ENCODE results near the gene CTBP2.
"Not testable (repeated sequence)": the region's sequence is repeated elsewhere in the genome, so short reads cannot be mapped to it uniquely, and the experiment has no call there.

The CTBP2 gene

GRCh38 chr10:125175807-125176206 is 15.4 kb upstream of the CTBP2 start:
- no peak overlapping the region for H3K9ac ChIP-seq (ENCODE audit: low read length)
- H3K27me3 ChIP-seq (ENCODE audit: control insufficient read depth, insufficient read depth, low read length) = peaks cover 9% of the 10 kb centered on the region
- no peaks in the 10 kb centered on the region for H3K4me1 ChIP-seq (ENCODE audit: control insufficient read depth, insufficient read depth, low read length)
- no peak overlapping the region for H3K4me3 ChIP-seq (ENCODE audit: low read length)
- no peaks in the 10 kb centered on the region for H3K36me3 ChIP-seq (ENCODE audit: control insufficient read depth, insufficient read depth, low read length)
- no peaks in the 10 kb centered on the region for H3K9me3 ChIP-seq (ENCODE audit: control insufficient read depth, low read length)

DNA sequence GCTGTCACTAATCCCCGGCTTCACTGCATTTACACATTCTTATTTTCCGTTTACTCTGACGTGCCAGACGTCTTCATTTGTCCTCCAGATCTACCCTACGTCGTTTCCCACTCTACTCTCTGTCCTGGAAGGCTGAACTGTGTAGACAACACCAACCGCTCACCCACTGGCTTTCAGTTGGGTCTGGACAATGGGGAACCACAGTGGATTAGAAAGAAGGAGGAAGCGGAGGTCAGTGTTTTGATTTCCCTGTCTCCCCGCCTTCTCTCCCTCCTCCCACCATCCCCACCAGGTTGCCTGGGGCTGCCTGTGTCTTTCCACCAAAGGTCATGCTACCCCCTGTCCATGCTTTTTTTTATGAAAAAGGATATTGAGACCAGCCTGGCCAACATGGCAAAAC is 14.0 kb upstream of the CTBP2 start:
- no peak overlapping the region for H3K9ac ChIP-seq (ENCODE audit: low read length)

GRCh38 chr10:125172694-125173093 is 12.3 kb upstream of the CTBP2 start:
- Histone ChIP-seq H3K4me1 (ENCODE audit: control insufficient read depth, insufficient read depth, low read length) (no peaks in the 10 kb centered on the region), H3K4me3 (ENCODE audit: low read length) (no peak overlapping the region), H3K9ac (ENCODE audit: low read length) (no peak overlapping the region), H3K9me3 (ENCODE audit: control insufficient read depth, low read length) (no peaks in the 10 kb centered on the region), H3K27me3 (ENCODE audit: control insufficient read depth, insufficient read depth, low read length) (peaks cover 13% of the 10 kb centered on the region), H3K36me3 (ENCODE audit: control insufficient read depth, insufficient read depth, low read length) (no peaks in the 10 kb centered on the region)

More for the DNA sequence above, 14.0 kb upstream of the CTBP2 start:
- no peaks in the 10 kb centered on the region for H3K9me3 ChIP-seq (ENCODE audit: control insufficient read depth, low read length)
- no peaks in the 10 kb centered on the region for H3K36me3 ChIP-seq (ENCODE audit: control insufficient read depth, insufficient read depth, low read length)
- H3K4me3 ChIP-seq (ENCODE audit: low read length) = no peak overlapping the region
- no peaks in the 10 kb centered on the region for H3K4me1 ChIP-seq (ENCODE audit: control insufficient read depth, insufficient read depth, low read length)
- peaks cover 13% of the 10 kb centered on the region for H3K27me3 ChIP-seq (ENCODE audit: control insufficient read depth, insufficient read depth, low read length)

DNA sequence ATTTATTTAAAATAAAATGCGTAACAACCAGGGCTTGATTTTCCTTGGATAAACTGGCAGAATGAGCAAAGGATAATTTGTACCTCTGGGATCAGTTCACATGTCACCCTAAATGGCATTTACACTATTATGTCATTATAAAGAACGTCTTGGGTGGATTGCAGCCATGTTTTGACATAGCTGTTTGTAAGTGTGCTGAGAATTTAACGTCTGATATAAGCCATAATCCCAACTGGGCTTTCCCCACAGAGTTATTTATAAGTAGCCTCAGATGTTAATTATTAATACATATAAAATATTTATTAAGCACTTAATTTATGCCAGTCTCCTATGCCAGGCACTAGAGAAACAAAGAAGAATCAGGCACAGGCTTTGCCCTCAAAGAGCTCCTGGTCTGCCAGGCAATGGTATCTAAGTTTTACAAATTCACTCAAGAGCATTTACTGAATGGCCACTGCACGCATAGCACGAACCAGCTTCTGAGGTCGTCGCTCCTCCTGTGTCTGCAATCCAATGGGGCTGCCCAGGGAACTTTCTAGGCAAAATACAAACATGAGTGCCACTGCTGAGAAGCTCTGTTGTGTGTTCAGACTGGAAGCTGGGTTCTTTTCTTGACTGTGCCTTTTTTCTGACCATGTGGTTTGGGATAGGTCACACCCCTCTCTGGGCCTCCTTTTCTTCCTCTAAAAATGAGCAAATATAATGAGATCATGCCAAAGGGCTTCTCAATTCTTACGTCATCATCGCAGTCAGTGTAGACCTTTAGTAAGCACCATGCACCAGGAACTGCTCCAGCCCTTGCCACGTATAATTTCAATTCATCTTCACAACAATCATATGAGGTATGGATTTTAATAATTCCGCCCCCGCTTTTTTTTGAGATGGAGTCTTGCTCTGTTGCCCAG is 11.3 kb upstream of the CTBP2 start:
- Histone ChIP-seq H3K4me3 (ENCODE audit: low read length) (no peak overlapping the region), H3K9ac (ENCODE audit: low read length) (no peak overlapping the region), H3K4me1 (ENCODE audit: control insufficient read depth, insufficient read depth, low read length) (no peaks in the 10 kb centered on the region), H3K9me3 (ENCODE audit: control insufficient read depth, low read length) (no peaks in the 10 kb centered on the region), H3K36me3 (ENCODE audit: control insufficient read depth, insufficient read depth, low read length) (no peaks in the 10 kb centered on the region), H3K27me3 (ENCODE audit: control insufficient read depth, insufficient read depth, low read length) (peaks cover 13% of the 10 kb centered on the region)

- Histone ChIP-seq H3K27me3 (ENCODE audit: control insufficient read depth, insufficient read depth, low read length) (peaks cover 9% of the 10 kb centered on the region), H3K9me3 (ENCODE audit: control insufficient read depth, low read length) (no peaks in the 10 kb centered on the region), H3K4me1 (ENCODE audit: control insufficient read depth, insufficient read depth, low read length) (no peaks in the 10 kb centered on the region), H3K9ac (ENCODE audit: low read length) (no peak overlapping the region), H3K36me3 (ENCODE audit: control insufficient read depth, insufficient read depth, low read length) (no peaks in the 10 kb centered on the region), H3K4me3 (ENCODE audit: low read length) (no peak overlapping the region)
These were observed 9.6 kb upstream of the CTBP2 start for GRCh38 chr10:125169915-125170314.

DNA sequence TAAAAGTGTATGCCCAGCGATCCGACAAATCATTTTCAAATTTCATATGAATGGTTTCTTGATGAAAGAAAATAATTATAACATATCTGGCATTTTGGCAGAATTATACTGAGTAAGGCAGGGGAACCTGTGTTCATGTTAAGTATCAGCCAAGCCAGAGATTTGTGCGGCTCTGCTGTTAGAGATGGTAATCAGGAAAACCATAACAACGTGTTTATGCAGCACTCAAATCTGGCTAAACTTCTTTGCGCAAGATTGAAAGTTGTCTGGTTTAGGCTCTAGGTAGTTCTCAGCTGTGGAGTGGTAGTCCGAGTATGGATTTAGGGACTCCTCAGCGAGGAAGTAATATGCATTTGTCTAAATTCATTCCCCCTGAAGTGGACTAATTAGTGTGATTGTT is 8.9 kb upstream of the CTBP2 start:
- Histone ChIP-seq H3K9ac (ENCODE audit: low read length) (no peak overlapping the region), H3K27me3 (ENCODE audit: control insufficient read depth, insufficient read depth, low read length) (peaks cover 8% of the 10 kb centered on the region), H3K4me3 (ENCODE audit: low read length) (no peak overlapping the region), H3K36me3 (ENCODE audit: control insufficient read depth, insufficient read depth, low read length) (no peaks in the 10 kb centered on the region), H3K4me1 (ENCODE audit: control insufficient read depth, insufficient read depth, low read length) (no peaks in the 10 kb centered on the region), H3K9me3 (ENCODE audit: control insufficient read depth, low read length) (no peaks in the 10 kb centered on the region)

- Histone ChIP-seq H3K4me3 (ENCODE audit: low read length) (no peak overlapping the region), H3K27me3 (ENCODE audit: control insufficient read depth, insufficient read depth, low read length) (peaks cover 4% of the 10 kb centered on the region), H3K9me3 (ENCODE audit: control insufficient read depth, low read length) (no peaks in the 10 kb centered on the region)
These were observed 6.3 kb upstream of the CTBP2 start for GRCh38 chr10:125166658-125167057.

GRCh38 chr10:125165584-125166573 is 5.5 kb upstream of the CTBP2 start:
- H3K4me3 ChIP-seq (ENCODE audit: low read length) = no peak overlapping the region
- H3K9ac ChIP-seq (ENCODE audit: low read length) = no peak overlapping the region
- H3K27me3 ChIP-seq (ENCODE audit: control insufficient read depth, insufficient read depth, low read length) = peaks cover 4% of the 10 kb centered on the region
- H3K9me3 ChIP-seq (ENCODE audit: control insufficient read depth, low read length) = no peaks in the 10 kb centered on the region
- H3K4me1 ChIP-seq (ENCODE audit: control insufficient read depth, insufficient read depth, low read length) = peaks cover 6% of the 10 kb centered on the region
- no peaks in the 10 kb centered on the region for H3K36me3 ChIP-seq (ENCODE audit: control insufficient read depth, insufficient read depth, low read length)

More at GRCh38 chr10:125166658-125167057, 6.3 kb upstream of the CTBP2 start:
- no peaks in the 10 kb centered on the region for H3K36me3 ChIP-seq (ENCODE audit: control insufficient read depth, insufficient read depth, low read length)
- H3K9ac ChIP-seq (ENCODE audit: low read length) = no peak overlapping the region
- peaks cover 6% of the 10 kb centered on the region for H3K4me1 ChIP-seq (ENCODE audit: control insufficient read depth, insufficient read depth, low read length)

DNA sequence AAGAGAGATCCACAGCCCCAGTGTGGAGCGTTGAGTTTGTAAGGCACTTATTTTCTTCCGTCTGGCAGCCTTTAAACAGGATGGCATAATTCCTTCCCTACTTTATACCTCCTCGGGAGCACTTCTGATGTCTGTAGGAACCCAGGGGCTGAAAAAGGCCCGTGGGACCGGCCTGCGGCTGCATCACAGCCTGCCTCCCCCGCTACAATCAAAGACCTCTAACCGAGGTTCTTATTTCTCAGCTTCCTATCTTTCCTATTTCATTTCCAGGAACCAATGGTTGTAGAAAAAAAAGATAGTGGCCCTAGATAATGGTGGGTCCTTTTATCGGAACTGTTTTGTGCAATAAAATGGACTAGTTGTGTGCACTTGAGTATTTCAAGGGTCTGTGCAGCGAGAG is 4.1 kb upstream of the CTBP2 start:
- Histone ChIP-seq H3K27me3 (ENCODE audit: control insufficient read depth, insufficient read depth, low read length) (no peaks in the 10 kb centered on the region), H3K4me1 (ENCODE audit: control insufficient read depth, insufficient read depth, low read length) (peaks cover 6% of the 10 kb centered on the region), H3K9ac (ENCODE audit: low read length) (no peak overlapping the region), H3K4me3 (ENCODE audit: low read length) (no peak overlapping the region), H3K36me3 (ENCODE audit: control insufficient read depth, insufficient read depth, low read length) (no peaks in the 10 kb centered on the region), H3K9me3 (ENCODE audit: control insufficient read depth, low read length) (no peaks in the 10 kb centered on the region)

- no peaks in the 10 kb centered on the region for H3K27me3 ChIP-seq (ENCODE audit: control insufficient read depth, insufficient read depth, low read length)
These were observed 3.4 kb upstream of the CTBP2 start for GRCh38 chr10:125163803-125164202.

GRCh38 chr10:125163312-125163711 is 2.9 kb upstream of the CTBP2 start:
- H3K9ac ChIP-seq (ENCODE audit: low read length); H3K27me3 ChIP-seq (ENCODE audit: control insufficient read depth, insufficient read depth, low read length); H3K9me3 ChIP-seq (ENCODE audit: control insufficient read depth, low read length); H3K36me3 ChIP-seq (ENCODE audit: control insufficient read depth, insufficient read depth, low read length); H3K4me3 ChIP-seq (ENCODE audit: low read length); H3K4me1 ChIP-seq (ENCODE audit: control insufficient read depth, insufficient read depth, low read length): not testable (repeated sequence)

More at GRCh38 chr10:125163803-125164202, 3.4 kb upstream of the CTBP2 start:
- Histone ChIP-seq H3K4me1 (ENCODE audit: control insufficient read depth, insufficient read depth, low read length) (peaks cover 6% of the 10 kb centered on the region), H3K4me3 (ENCODE audit: low read length) (no peak overlapping the region), H3K36me3 (ENCODE audit: control insufficient read depth, insufficient read depth, low read length) (no peaks in the 10 kb centered on the region), H3K9ac (ENCODE audit: low read length) (no peak overlapping the region), H3K9me3 (ENCODE audit: control insufficient read depth, low read length) (no peaks in the 10 kb centered on the region)

All from mucosa of stomach (tissue), 1 donor.